22Rv1 (cell line): ENCODE data around the gene MCM9.

Source experiments
- CTCF ChIP-seq: fragments of 450-650 bp; IDR thresholded peaks from 2 replicates; pipeline ENCODE4 v1.5.1; 2017; ENCODE audit warnings: mild to moderate bottlenecking
- ZFX ChIP-seq: fragments of 450-650 bp; IDR thresholded peaks from 2 replicates; pipeline ENCODE4 v1.6.1; 2017; ENCODE audit warnings: antibody characterized with exemption, borderline replicate concordance

GRCh38 chr6:118921084-118921483, 13.9 kb downstream of the MCM9 start:
- TF ChIP-seq CTCF (no peak), ZFX (no peak)
